Lower leg skin (tissue), 4 donors: Measurements from ENCODE around the gene PYY. TPM values are rescaled to one million over a fixed set of nuclear protein-coding genes. Genes with fewer than 3 reads are reported as not detected.
"Not testable (repeated sequence)": the region's sequence is repeated elsewhere in the genome, so short reads cannot be mapped to it uniquely, and the experiment has no call there.

Experiments
- DNase-seq, 2 donors: peaks; one replicate each; pipeline ENCODE4 v3.0.0-alpha.2; 2019; ENCODE audit warnings: low spot score in 2 of 2
- H3K4me3 ChIP-seq: fragments of 200-600 bp; sonication (generic); 2 replicates; pipeline ENCODE4 v1.5.1; 2017; ENCODE audit warnings: mild to moderate bottlenecking, low read depth; ENCODE audit not compliant: poor library complexity, severe bottlenecking
- CTCF ChIP-seq, 3 donors: fragments of 450-650 bp; IDR thresholded peaks; one replicate each; pipeline ENCODE4 v1.5.1; 2016; ENCODE audit warnings: antibody characterized with exemption in 3 of 3, mild to moderate bottlenecking in 3 of 3, moderate library complexity in 2 of 3
- POLR2A ChIP-seq, 2 donors: fragments of 450-650 bp; IDR thresholded peaks; one replicate each; pipeline ENCODE4 v1.6.1; 2016 to 2017; ENCODE audit warnings: antibody characterized with exemption in 2 of 2, mild to moderate bottlenecking in 1 of 2, moderate library complexity in 1 of 2
- WGBS, 2 donors: methylation state at CpG; one replicate each; pipeline ENCODE4 v1.1.5; 2018; 5-methylcytosine and 5-hydroxymethylcytosine counted together
- intact Hi-C: fragments of 100-400 bp; cut with DNase I; formaldehyde crosslinking; loops from one replicate; pipeline ENCODE4 v1.15.0; 2023; ENCODE audit warnings: low total_unique reads
- total RNA-seq, 4 donors: library from RNA; depleted of rRNA; stranded (reverse); fragments of >200 nt; gene quantifications; one replicate each; pipeline ENCODE4 v1.1.0, GENCODE V29; 2016

PYY gene
- total RNA-seq, 4 donors from 2014 or later = not detected

GRCh38 chr17:43975898-43976297 lies 22.2 kb upstream of the PYY start:
- TF ChIP-seq CTCF (IDR thresholded peaks at IDR 0.05) = no peak
- no peak for TF ChIP-seq POLR2A (IDR thresholded peaks at IDR 0.05)
- intact Hi-C loops = no loop called here
- 65 to 88% methylated on average over 18 to 27 of the region's 27 CpGs for WGBS, 2 donors
- no peak overlapping the region for H3K4me3 ChIP-seq
- no peak for DNase-seq

- intact Hi-C loops = no loop called here
- no peak overlapping the region for H3K4me3 ChIP-seq
- TF ChIP-seq POLR2A (IDR thresholded peaks at IDR 0.05) = no peak
- TF ChIP-seq CTCF (IDR thresholded peaks at IDR 0.05) = no peak
- WGBS, 2 donors = 46 to 48% methylated on average over 14 of the region's 14 CpGs
- no peak for DNase-seq
Observed at GRCh38 chr17:43974382-43975266, 20.9 kb upstream of the PYY start.

GRCh38 chr17:43972444-43973212 lies 18.9 kb upstream of the PYY start:
- intact Hi-C loops, H3K4me3 ChIP-seq, DNase-seq: not testable (repeated sequence)
- WGBS, 2 donors = 84 to 88% methylated on average over 22 of the region's 22 CpGs

- H3K4me3 ChIP-seq, DNase-seq, intact Hi-C loops: not testable (repeated sequence)
- WGBS, 2 donors = 43 to 62% methylated on average over 2 of the region's 2 CpGs
Observed at GRCh38 chr17:43971436-43971835, 17.7 kb upstream of the PYY start.

- WGBS, 2 donors = 68 to 71% methylated on average over 4 of the region's 4 CpGs
Observed at GRCh38 chr17:43970366-43970765, 16.6 kb upstream of the PYY start.

GRCh38 chr17:43967251-43967875 lies 13.6 kb upstream of the PYY start:
- WGBS, 2 donors = 54 to 60% methylated on average over 9 of the region's 9 CpGs
- TF ChIP-seq POLR2A (IDR thresholded peaks at IDR 0.05) (no peak), CTCF (IDR thresholded peaks at IDR 0.05) (no peak)

More at GRCh38 chr17:43970366-43970765, 16.6 kb upstream of the PYY start:
- no peak overlapping the region for H3K4me3 ChIP-seq
- DNase-seq = no peak
- intact Hi-C loops = no loop called here
- TF ChIP-seq POLR2A (IDR thresholded peaks at IDR 0.05) (no peak), CTCF (IDR thresholded peaks at IDR 0.05) (no peak)

More at GRCh38 chr17:43967251-43967875, 13.6 kb upstream of the PYY start:
- no peak overlapping the region for H3K4me3 ChIP-seq
- intact Hi-C loops = no loop called here
- DNase-seq = no peak
